HepG2 (cell line): ENCODE measurements around the gene CLEC16A. TPM values are rescaled to one million over a fixed set of nuclear protein-coding genes. Genes with fewer than 3 reads are reported as not detected.
A peak's percentile ranks its signal among the peaks of the same experiment; 100 is the strongest.

Source experiments
- ATAC-seq: fragments of 200-7000 bp; cut with Tn5 transposase; 3 replicates; pipeline ENCODE4 v1.9.1; 2020; ENCODE audit warnings: mild to moderate bottlenecking, moderate library complexity
- BruUV-seq: library from RNA; stranded (reverse); fragments of 400-500 nt; replicated peaks from 2 replicates; lab custom pipeline; 2021; lab: Mats Ljungman, UMichigan
- CTCF ChIA-PET: fragments of 300-600 bp; formaldehyde crosslinking; extraction: SDS; loops from one replicate; lab custom pipeline; 2021; ENCODE audit warnings: low total read pairs, inconsistent platforms, low intra/inter-chr PET ratio; lab: Yijun Ruan, JAX
- POLR2A ChIA-PET: fragments of 350-600 bp; sonication (Branson Sonifier 250); formaldehyde crosslinking; loops from one replicate; lab custom pipeline; 2020; ENCODE audit warnings: antibody characterized with exemption, inconsistent platforms; lab: Yijun Ruan, JAX
- DNase-seq: peaks from one replicate; pipeline ENCODE4 v3.0.0-alpha.2; 2015; ENCODE audit warnings: low spot score
- FAIRE-seq: peaks from 3 replicates; lab custom pipeline; 2011; peaks lifted over from hg19 to GRCh38; lab: Jason Lieb, UNC
- H2AFZ ChIP-seq: one replicate; pipeline ENCODE4 v1.6.1; 2011; ENCODE audit warnings: low read length, inconsistent platforms
- H3K27ac ChIP-seq: fragments of 300-600 bp; 3 replicates; pipeline ENCODE4 v1.8.0; 2011; ENCODE audit warnings: mixed run types, mild to moderate bottlenecking, mixed read lengths, low read length, inconsistent platforms; ENCODE audit not compliant: insufficient read depth; ENCODE audit errors: extremely low read length
- H3K27me3 ChIP-seq, 2 experiments: fragments of 200-600 bp in 1 of 2; 2 replicates in 1 of 2; 3 replicates in 1 of 2; pipeline versions ENCODE4 v1.6.0 to v1.8.0; 2011; ENCODE audit warnings: low read length in 2 of 2, mild to moderate bottlenecking in 2 of 2, moderate library complexity in 2 of 2, inconsistent platforms in 1 of 2; ENCODE audit not compliant: insufficient read depth in 2 of 2, control insufficient read depth in 1 of 2
- H3K36me3 ChIP-seq, 2 experiments: fragments of 200-600 bp in 1 of 2; replicated peaks in 1 of 2; 2 replicates in 1 of 2; 3 replicates in 1 of 2; pipeline versions ENCODE4 v1.5.1 to v1.8.0; 2011; ENCODE audit warnings: low read length in 2 of 2, inconsistent platforms in 1 of 2; ENCODE audit not compliant: insufficient read depth in 2 of 2, control insufficient read depth in 1 of 2
- H3K4me1 ChIP-seq: 2 replicates; pipeline ENCODE4 v1.5.1; 2012; ENCODE audit warnings: low read length, inconsistent platforms; ENCODE audit not compliant: insufficient read depth
- H3K4me2 ChIP-seq: 2 replicates; pipeline ENCODE4 v1.6.0; 2011; ENCODE audit warnings: low read depth, low read length, inconsistent platforms
- H3K4me3 ChIP-seq, 3 experiments: fragments of 200-600 bp in 1 of 3; sonication (generic), shearing (Covaris generic) in 1 of 3; replicated peaks in 1 of 3; 2 replicates each; pipeline ENCODE4 v1.5.1; 2011 to 2016; ENCODE audit warnings: low read length in 3 of 3, inconsistent platforms in 2 of 3, low read depth in 2 of 3, mild to moderate bottlenecking in 2 of 3, control low read depth in 1 of 3, mixed read lengths in 1 of 3; ENCODE audit not compliant: insufficient read depth in 1 of 3
- H3K79me2 ChIP-seq: one replicate; pipeline ENCODE4 v1.6.1; 2011; ENCODE audit warnings: low read length, inconsistent platforms; ENCODE audit not compliant: insufficient read depth
- H3K9ac ChIP-seq: 2 replicates; pipeline ENCODE4 v1.6.0; 2011; ENCODE audit warnings: mild to moderate bottlenecking, low read depth, low read length, inconsistent platforms; ENCODE audit not compliant: insufficient read depth
- H3K9me3 ChIP-seq: 2 replicates; pipeline ENCODE4 v1.5.1; 2012; ENCODE audit warnings: mild to moderate bottlenecking, low read length
- H4K20me1 ChIP-seq: 2 replicates; pipeline ENCODE4 v1.6.0; 2011; ENCODE audit warnings: inconsistent platforms, mild to moderate bottlenecking, low read length, moderate library complexity; ENCODE audit not compliant: insufficient read depth
- ATF4 ChIP-seq, 2 experiments: fragments of 450-650 bp in 1 of 2; sonication (generic) in 1 of 2; formaldehyde crosslinking; IDR thresholded peaks; 2 replicates each; pipeline versions ENCODE4 v1.5.0 to v1.8.0; 2020 to 2022; ENCODE audit warnings: mild to moderate bottlenecking in 1 of 2, missing genetic modification reagents in 1 of 2
- DDIT3 ChIP-seq: sonication (generic); formaldehyde crosslinking; IDR thresholded peaks from 2 replicates; pipeline ENCODE4 v1.4.0; 2020; ENCODE audit warnings: mild to moderate bottlenecking, missing genetic modification reagents
- FOXA1 ChIP-seq, 2 experiments: fragments of 450-650 bp in 1 of 2; sonication (generic) in 1 of 2; formaldehyde crosslinking in 1 of 2; IDR thresholded peaks; 2 replicates each; pipeline versions ENCODE4 v1.4.0 to v1.6.1; 2016 to 2020; ENCODE audit warnings: missing genetic modification reagents in 1 of 2
- GATAD2A ChIP-seq: IDR thresholded peaks from 2 replicates; pipeline ENCODE4 v1.6.1; 2016
- GPBP1L1 ChIP-seq: sonication (generic); formaldehyde crosslinking; IDR thresholded peaks from 2 replicates; pipeline ENCODE4 v1.5.0; 2020; ENCODE audit warnings: mild to moderate bottlenecking, missing genetic modification reagents
- NCOA2 ChIP-seq: sonication (generic); formaldehyde crosslinking; IDR thresholded peaks from 2 replicates; pipeline ENCODE4 v1.8.0; 2022; ENCODE audit warnings: inconsistent platforms
- SOX6 ChIP-seq, 2 experiments: fragments of 450-650 bp in 1 of 2; sonication (generic) in 1 of 2; formaldehyde crosslinking in 1 of 2; IDR thresholded peaks; 2 replicates each; pipeline versions ENCODE4 v1.4.0 to v1.6.1; 2017 to 2020; ENCODE audit warnings: antibody characterized with exemption in 1 of 2, mild to moderate bottlenecking in 1 of 2, missing genetic modification reagents in 1 of 2
- SP5 ChIP-seq: IDR thresholded peaks from 2 replicates; pipeline ENCODE4 v1.6.1; 2016; ENCODE audit warnings: low read depth, borderline replicate concordance
- USF2 ChIP-seq, 2 experiments: sonication (generic) in 1 of 2; formaldehyde crosslinking in 1 of 2; IDR thresholded peaks; 2 replicates each; pipeline versions ENCODE4 v1.5.1 to v1.6.1; 2011 to 2020; ENCODE audit warnings: borderline replicate concordance in 1 of 2, low read depth in 1 of 2, low read length in 1 of 2, mild to moderate bottlenecking in 1 of 2, missing genetic modification reagents in 1 of 2, moderate library complexity in 1 of 2
- ZNF383 ChIP-seq: sonication (generic); formaldehyde crosslinking; IDR thresholded peaks from 2 replicates; pipeline ENCODE4 v1.4.0; 2020; ENCODE audit warnings: missing genetic modification reagents, mild to moderate bottlenecking, borderline replicate concordance
- ZNF687 ChIP-seq: sonication (generic); formaldehyde crosslinking; IDR thresholded peaks from 2 replicates; pipeline ENCODE4 v1.5.1; 2020; ENCODE audit warnings: mild to moderate bottlenecking, missing genetic modification reagents, moderate library complexity
- WGBS: methylation state at CpG from one replicate; pipeline ENCODE4 v1.1.6; 2017; ENCODE audit warnings: low lambda C conversion rate; 5-methylcytosine and 5-hydroxymethylcytosine counted together
- in situ Hi-C: cut with HindIII; loops from 2 replicates; pipeline ENCODE4 v1.10.0; 2017; ENCODE audit warnings: low pct_unique_long_range_greater_than_20kb; ENCODE audit not compliant: extremely low pct_ligation_motif_present
- intact Hi-C: fragments of 100-400 bp; cut with micrococcal nuclease; formaldehyde crosslinking; loops from one replicate; pipeline ENCODE4 v1.10.0; 2022; ENCODE audit not compliant: unreplicated experiment
- polyA plus RNA-seq, 8 experiments: library from polyadenylated mRNA; depleted of rRNA in 3 of 8; stranded (reverse) in 7 of 8; unstranded in 1 of 8; fragments of >200 nt; fragmentation: Illumina TruSeq in 4 of 8; extraction: Trizol in 4 of 8; gene quantifications; 2 replicates each; pipeline versions ENCODE4 v1.2.1 to v1.2.3, GENCODE V29; 2011 to 2016; ENCODE audit warnings: low read depth in 4 of 8, missing spikeins in 1 of 8, mixed read lengths in 1 of 8; ENCODE audit not compliant: insufficient read depth in 1 of 8
- total RNA-seq, 5 experiments: library from RNA; depleted of rRNA; stranded (reverse); fragments of >200 nt; fragmentation: Illumina TruSeq; extraction: Trizol; gene quantifications; 2 replicates each; pipeline ENCODE4 v1.2.3, GENCODE V29; 2016; ENCODE audit warnings: low read depth in 1 of 5

CLEC16A gene
- total and polyA plus RNA-seq, 2 of the 13 experiments (the other 11 are each of a cell fraction or from before 2014, with no cell fraction given), result 8.5 to 10.3 TPM

GRCh38 chr16:11056090-11056992, 112.0 kb downstream of the CLEC16A start:
- H2AFZ ChIP-seq, result no peak overlapping the region
- in situ Hi-C loops (no loop called here), intact Hi-C loops (no loop called here)
- 0 out of 2 replicates have a peak overlapping the region, but pooled peaks have one; percentile 6 for H3K4me2 ChIP-seq
- H3K9ac ChIP-seq, result no peak overlapping the region
- CTCF ChIA-PET, result no interaction called here
- no peaks in the 10 kb centered on the region for H4K20me1 ChIP-seq
- H3K9me3 ChIP-seq, result no peaks in the 10 kb centered on the region
- no peak overlapping the region for H3K4me3 ChIP-seq
- ATAC-seq (no peak; the same call in 2 of the 3 replicates), FAIRE-seq (peak; percentile 92), DNase-seq (peak; percentile 44)
- no TSS peak for BruUV-seq
- 54% methylated on average over 11 of the region's 11 CpGs for WGBS
- POLR2A ChIA-PET, result no interaction called here
- H3K4me1 ChIP-seq, result peaks cover 17% of the 10 kb centered on the region
- H3K79me2 ChIP-seq, result no peaks in the 10 kb centered on the region
- H3K27ac ChIP-seq, result no peak overlapping the region
- no peaks in the 10 kb centered on the region; a peak in 2 of 5 replicates for H3K36me3 ChIP-seq
- H3K27me3 ChIP-seq, result no peaks in the 10 kb centered on the region
- TF ChIP-seq DDIT3 (CRISPR knock-in tag), result peak; percentile 41; the same call in 1 of the 2 replicates
- TF ChIP-seq GPBP1L1, result no peak
- TF ChIP-seq USF2 (IDR thresholded peaks at IDR 0.05; ENCODE audit: low read depth, low read length), result 0 out of 2 replicates have a peak, but pooled peaks have one; percentile 14
- no peak for TF ChIP-seq USF2 (CRISPR knock-in tag; IDR thresholded peaks at IDR 0.05; ENCODE audit: borderline replicate concordance)
- TF ChIP-seq ATF4 (CRISPR knock-in tag; IDR thresholded peaks at IDR 0.05), result peak in 1 of 2 experiments; percentile 96; a peak in 2 of 4 replicates
- 0 out of 2 replicates have a peak, but pooled peaks have one; percentile 28 for TF ChIP-seq NCOA2 (CRISPR knock-in tag)
- no peak for TF ChIP-seq ZNF383 (CRISPR knock-in tag)
- TF ChIP-seq ZNF687 (CRISPR knock-in tag), result 0 out of 2 replicates have a peak, but pooled peaks have one; percentile 23
- peak; percentile 31; the same call in 1 of the 2 replicates for TF ChIP-seq SP5 (CRISPR knock-in tag)
- TF ChIP-seq SOX6 (IDR thresholded peaks at IDR 0.05), result no peak
- peak; percentile 86 for TF ChIP-seq SOX6 (CRISPR knock-in tag; IDR thresholded peaks at IDR 0.05)
- TF ChIP-seq FOXA1 (IDR thresholded peaks at IDR 0.05), result no peak
- peak; percentile 18; the same call in 1 of the 2 replicates for TF ChIP-seq FOXA1 (CRISPR knock-in tag; IDR thresholded peaks at IDR 0.05)
- peak; percentile 81 for TF ChIP-seq GATAD2A (CRISPR knock-in tag)
